Gastroesophageal sphincter (tissue), 3 donors: ENCODE results near the gene PROC.

Experiments used
- CTCF ChIP-seq, 4 experiments: fragments of 200-600 bp in 2 of 4; fragments of 450-650 bp in 2 of 4; sonication (generic) in 1 of 4; IDR thresholded peaks; one replicate each; pipeline ENCODE4 v1.5.1; 2017 to 2019; ENCODE audit warnings: antibody characterized with exemption in 4 of 4, mild to moderate bottlenecking in 2 of 4, moderate library complexity in 2 of 4
- POLR2A ChIP-seq, 2 donors: fragments of 450-650 bp; IDR thresholded peaks; one replicate each; pipeline ENCODE4 v1.6.1; 2017; ENCODE audit warnings: antibody characterized with exemption in 2 of 2, mild to moderate bottlenecking in 2 of 2, moderate library complexity in 1 of 2
- POLR2AphosphoS5 ChIP-seq: sonication (generic); formaldehyde crosslinking; IDR thresholded peaks from one replicate; pipeline ENCODE4 v1.6.1; 2017; ENCODE audit warnings: antibody characterized with exemption

GRCh38 chr2:127386764-127387654 lies 31.2 kb upstream of the PROC start:
- TF ChIP-seq CTCF (IDR thresholded peaks at IDR 0.05) (no peak), POLR2A (IDR thresholded peaks at IDR 0.05) (no peak), POLR2AphosphoS5 (peak; percentile 31)
